Muscle of leg (tissue), 11 donors: ENCODE data around the gene ADNP2. TPM values are rescaled to one million over a fixed set of nuclear protein-coding genes. Genes with fewer than 3 reads are reported as not detected.
A peak's percentile ranks its signal among the peaks of the same experiment; 100 is the strongest.

ENCODE experiments used
- DNase-seq: peaks from one replicate; pipeline ENCODE4 v3.0.0; 2013
- H3K27ac ChIP-seq: one replicate; pipeline ENCODE4 v1.5.1; 2013; ENCODE audit warnings: mild to moderate bottlenecking, low read length, control low read depth
- H3K27me3 ChIP-seq: one replicate; pipeline ENCODE4 v1.6.1; 2013; ENCODE audit warnings: low read length; ENCODE audit not compliant: control insufficient read depth, insufficient read depth
- H3K36me3 ChIP-seq: one replicate; pipeline ENCODE4 v1.6.1; 2013; ENCODE audit warnings: low read length; ENCODE audit not compliant: control insufficient read depth, insufficient read depth
- H3K4me1 ChIP-seq: one replicate; pipeline ENCODE4 v1.6.1; 2013; ENCODE audit warnings: low read length; ENCODE audit not compliant: control insufficient read depth, insufficient read depth
- H3K4me3 ChIP-seq: one replicate; pipeline ENCODE4 v1.5.1; 2013; ENCODE audit warnings: low read length, control low read depth
- H3K9me3 ChIP-seq: replicated peaks from 2 replicates; pipeline ENCODE4 v1.6.1; 2013; ENCODE audit warnings: low read depth, low read length; ENCODE audit not compliant: control insufficient read depth
- WGBS: methylation state at CpG from one replicate; pipeline ENCODE4 v1.1.5; 2013; ENCODE audit warnings: missing lambda C conversion rate; ENCODE audit not compliant: insufficient coverage; 5-methylcytosine and 5-hydroxymethylcytosine counted together
- polyA plus RNA-seq, 8 donors: library from polyadenylated mRNA; unstranded; fragments of 120-200 nt; gene quantifications; one replicate each; pipeline versions ENCODE4 v1.2.1 to v1.2.3, GENCODE V29; 2013; ENCODE audit warnings: inconsistent platforms in 1 of 8, low replicate concordance in 1 of 8; ENCODE audit not compliant: insufficient read length in 8 of 8, insufficient read depth in 1 of 8
- total RNA-seq: library from RNA; stranded (reverse); fragments of 120-200 nt; gene quantifications from one replicate; pipeline ENCODE4 v1.2.4, GENCODE V29; 2013

The ADNP2 gene
- total and polyA plus RNA-seq, 9 donors: 7.7 to 12.9 (median 11.6) TPM

DNA sequence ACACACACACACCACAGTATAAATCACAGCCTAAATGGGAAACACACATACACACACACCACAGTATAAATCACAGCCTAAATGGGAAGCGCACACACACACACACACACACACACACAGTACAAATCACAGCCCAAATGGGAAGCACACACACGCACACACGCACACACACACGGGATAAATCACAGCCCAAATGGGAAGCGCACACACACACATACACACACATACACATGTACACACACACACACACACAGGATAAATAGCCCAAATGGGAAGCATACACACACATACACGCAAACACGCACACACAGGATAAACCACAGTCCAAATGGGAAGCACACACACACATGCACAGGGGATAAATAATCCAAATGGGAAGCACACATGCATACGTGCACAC, 68.1 kb downstream of the ADNP2 start:
- no peaks in the 10 kb centered on the region for H3K36me3 ChIP-seq
- H3K27ac ChIP-seq: no peak overlapping the region
- 88% methylated on average over 8 of the region's 8 CpGs for WGBS
- H3K27me3 ChIP-seq: no peaks in the 10 kb centered on the region
- H3K4me1 ChIP-seq: peaks cover 4% of the 10 kb centered on the region
- no peaks in the 10 kb centered on the region for H3K9me3 ChIP-seq
- no peak overlapping the region for H3K4me3 ChIP-seq
- no peak for DNase-seq

DNA sequence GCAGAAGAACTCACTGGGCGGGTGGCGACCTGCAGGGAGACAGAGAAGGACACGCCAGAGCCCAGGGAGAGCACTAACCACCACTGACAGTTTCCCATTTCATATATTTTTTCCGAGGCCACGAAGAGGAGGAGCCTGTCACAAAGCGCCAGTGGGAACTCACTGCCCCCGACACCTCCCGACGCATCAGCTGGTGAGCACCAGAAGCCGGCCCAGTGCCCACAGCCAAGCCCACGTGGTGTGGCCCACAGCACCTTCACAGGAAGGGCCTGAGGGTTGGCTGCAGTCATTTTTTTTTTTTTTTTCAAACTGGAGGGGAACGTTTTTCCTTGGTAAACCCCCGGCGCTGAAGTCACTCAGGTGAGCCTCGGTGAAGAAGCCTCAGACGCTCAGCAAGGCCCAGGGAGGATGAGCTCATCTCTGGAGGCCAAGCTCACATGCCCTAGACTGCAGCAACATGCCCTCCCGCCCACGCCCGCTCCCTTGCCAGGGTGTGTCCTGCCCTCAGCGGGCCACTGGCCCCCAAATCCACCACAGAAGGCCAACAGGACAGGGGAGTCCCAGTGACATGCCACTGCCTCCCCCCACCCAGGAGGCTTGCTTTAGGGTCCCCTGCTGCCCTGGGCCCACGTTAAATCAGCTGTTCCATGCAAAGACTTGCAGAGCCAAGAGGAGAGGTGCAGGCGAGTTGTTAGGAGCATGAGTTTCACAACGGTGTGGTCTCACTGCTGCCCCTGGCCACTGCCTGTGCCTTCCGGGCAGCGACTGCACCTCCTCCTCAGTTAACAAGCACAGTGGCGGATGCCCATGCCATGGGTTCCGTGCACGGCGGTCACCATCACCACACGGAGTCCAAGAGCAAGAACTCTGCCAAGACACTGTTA, 70.1 kb downstream of the ADNP2 start:
- H3K27ac ChIP-seq: no peak overlapping the region
- H3K4me3 ChIP-seq: no peak overlapping the region
- no peaks in the 10 kb centered on the region for H3K36me3 ChIP-seq
- H3K9me3 ChIP-seq: no peaks in the 10 kb centered on the region
- no peak for DNase-seq
- no peaks in the 10 kb centered on the region for H3K27me3 ChIP-seq
- WGBS: 89% methylated on average over 18 of the region's 30 CpGs
- H3K4me1 ChIP-seq: peaks cover 4% of the 10 kb centered on the region

DNA sequence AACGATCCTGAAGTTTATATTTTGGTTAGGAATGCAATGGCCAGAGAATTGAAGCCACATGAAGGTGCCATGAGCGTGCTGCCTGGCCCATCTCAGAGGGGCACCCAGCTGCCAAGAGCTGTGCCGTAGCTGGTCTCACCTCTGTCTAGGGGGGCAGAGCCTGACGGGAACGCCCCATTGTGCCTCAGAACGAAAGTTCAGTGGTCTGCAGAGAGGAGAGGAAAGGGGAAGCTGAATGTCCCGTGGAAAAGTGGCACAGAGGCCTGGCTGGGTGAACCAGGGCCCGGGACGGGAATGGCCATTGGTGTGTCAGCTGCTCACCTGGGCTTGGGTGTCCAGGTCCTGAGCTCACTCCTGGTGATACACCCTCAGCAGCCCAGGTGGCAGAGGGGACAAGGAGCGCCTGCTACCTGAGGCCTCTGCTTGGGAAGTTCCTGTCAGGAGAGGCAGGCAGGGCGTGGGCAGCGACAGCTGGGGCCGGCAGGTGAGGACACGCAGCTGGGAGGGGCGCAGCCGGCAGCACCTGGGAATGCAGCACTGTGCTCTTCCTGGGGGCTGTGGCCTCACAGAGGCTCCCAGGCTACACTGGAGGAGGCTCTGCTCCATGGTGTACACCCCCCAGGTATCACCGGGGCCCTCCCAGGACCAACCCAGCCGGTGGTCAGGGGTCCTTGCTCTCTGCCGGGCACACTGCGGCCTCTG, 70.9 kb downstream of the ADNP2 start:
- 85% methylated on average over 17 of the region's 20 CpGs for WGBS
- Histone ChIP-seq H3K4me3 (no peak overlapping the region), H3K36me3 (no peaks in the 10 kb centered on the region), H3K4me1 (peaks cover 4% of the 10 kb centered on the region), H3K9me3 (no peaks in the 10 kb centered on the region), H3K27ac (no peak overlapping the region), H3K27me3 (no peaks in the 10 kb centered on the region)
- DNase-seq: no peak

DNA sequence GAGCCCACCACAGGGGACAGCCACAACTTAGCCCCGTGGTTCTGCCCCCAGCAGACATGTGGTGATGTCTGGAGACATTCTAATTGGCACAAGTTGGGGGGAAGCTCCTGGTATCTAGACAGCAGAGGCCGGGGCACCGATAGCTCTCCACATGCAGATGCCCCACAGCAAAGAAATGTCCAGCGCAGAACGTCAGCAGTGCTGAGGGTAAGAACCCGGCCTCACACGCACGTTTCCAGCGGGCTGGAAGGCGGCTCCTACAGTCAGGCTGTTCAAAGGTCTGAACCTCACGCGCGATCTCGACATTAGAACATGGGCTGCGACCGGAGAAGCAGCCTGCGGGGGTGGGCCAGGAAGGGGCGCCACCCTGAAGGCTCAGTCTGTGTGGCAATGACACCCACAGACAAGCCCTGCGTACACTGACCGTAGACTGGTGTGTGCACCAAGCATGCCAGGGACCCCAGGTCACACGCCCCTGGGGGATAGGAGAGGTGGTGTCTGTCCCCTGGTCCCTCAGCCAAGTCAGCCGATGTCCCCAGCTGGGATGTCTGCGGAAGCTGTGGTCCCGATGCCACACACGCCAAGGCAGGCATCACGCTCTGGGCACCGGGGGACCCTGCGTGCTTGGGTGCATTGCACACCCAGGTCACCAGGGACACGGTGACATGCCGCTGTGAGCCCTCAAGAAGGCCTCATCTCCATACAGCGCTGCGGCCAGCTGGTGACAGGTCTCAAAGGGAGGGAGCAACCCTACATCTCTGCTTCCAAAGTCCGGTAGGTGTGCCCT, 71.9 kb downstream of the ADNP2 start:
- no peaks in the 10 kb centered on the region for H3K9me3 ChIP-seq
- DNase-seq: no peak
- H3K36me3 ChIP-seq: no peaks in the 10 kb centered on the region
- 93% methylated on average over 32 of the region's 33 CpGs for WGBS
- peaks cover 4% of the 10 kb centered on the region for H3K4me1 ChIP-seq
- H3K27me3 ChIP-seq: no peaks in the 10 kb centered on the region
- H3K27ac ChIP-seq: no peak overlapping the region
- H3K4me3 ChIP-seq: no peak overlapping the region

DNA sequence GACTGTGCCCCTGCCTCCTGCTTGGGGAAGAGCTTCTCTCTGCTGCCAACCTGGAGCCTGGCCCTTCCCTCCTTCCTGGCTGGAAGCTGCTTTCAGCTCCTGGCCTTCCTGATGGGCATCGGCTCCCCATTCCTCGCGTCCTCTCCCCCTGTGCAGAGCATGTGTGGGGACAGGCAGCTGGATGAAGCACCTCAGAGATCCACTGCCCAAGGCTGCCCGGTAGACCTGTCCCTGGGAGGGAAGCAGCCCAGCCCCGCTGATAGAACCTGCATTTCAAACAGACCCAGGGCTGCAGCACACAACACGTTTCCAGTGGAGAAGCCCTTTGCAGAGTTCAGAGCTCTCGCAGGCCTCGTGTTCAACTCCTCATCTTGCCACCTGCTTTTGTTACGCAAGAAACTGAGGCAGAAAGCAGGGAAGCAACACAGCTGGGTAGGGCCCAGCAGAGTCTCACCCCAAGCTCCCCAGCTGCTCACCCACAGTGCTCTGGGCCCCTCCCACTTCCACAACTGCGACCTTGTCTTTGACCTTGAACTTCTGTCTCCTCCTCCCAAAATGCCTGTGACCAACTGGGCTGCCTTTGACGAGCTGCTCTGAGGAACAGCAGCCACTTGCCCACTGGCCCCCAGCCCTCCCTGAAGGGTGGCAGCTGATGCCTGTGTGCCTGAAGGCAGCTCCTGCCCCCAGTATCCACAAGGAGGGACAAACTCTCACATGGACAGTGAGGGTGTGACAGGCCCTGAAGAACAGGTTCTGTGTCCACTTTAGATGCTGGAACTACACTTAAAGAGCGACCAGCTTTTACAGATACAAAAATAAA, 72.8 kb downstream of the ADNP2 start:
- H3K4me3 ChIP-seq: no peak overlapping the region
- no peaks in the 10 kb centered on the region for H3K27me3 ChIP-seq
- H3K36me3 ChIP-seq: no peaks in the 10 kb centered on the region
- H3K27ac ChIP-seq: no peak overlapping the region
- H3K4me1 ChIP-seq: peaks cover 4% of the 10 kb centered on the region
- DNase-seq: peak; percentile 23
- WGBS: 73% methylated on average over 11 of the region's 12 CpGs
- no peaks in the 10 kb centered on the region for H3K9me3 ChIP-seq

DNA sequence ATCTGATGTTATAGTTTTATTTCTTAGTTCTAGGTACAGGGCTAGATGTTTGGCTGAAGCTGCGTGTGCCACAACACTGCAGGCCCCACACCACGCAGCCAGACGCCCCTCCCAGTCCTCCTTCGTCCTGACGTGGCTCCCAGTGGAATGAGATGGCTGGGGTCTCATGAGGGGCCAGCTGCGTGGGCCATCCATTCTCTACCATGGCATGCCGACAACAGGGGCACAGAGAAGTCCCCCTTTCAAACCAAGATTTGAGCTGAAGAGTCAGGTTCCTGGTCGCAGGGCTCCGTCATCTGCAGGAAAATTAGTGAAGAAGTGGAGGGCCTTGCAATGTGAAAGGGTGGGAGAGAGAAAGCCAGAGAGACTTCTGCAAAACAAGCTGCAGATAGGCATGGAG, 73.8 kb downstream of the ADNP2 start:
- Histone ChIP-seq H3K36me3 (no peaks in the 10 kb centered on the region), H3K4me1 (peaks cover 4% of the 10 kb centered on the region), H3K9me3 (no peaks in the 10 kb centered on the region), H3K27ac (no peak overlapping the region), H3K4me3 (no peak overlapping the region), H3K27me3 (no peaks in the 10 kb centered on the region)
- DNase-seq: no peak
- whole genome bisulfite sequencing: 67% methylated on average over 1 of the region's 9 CpGs

DNA sequence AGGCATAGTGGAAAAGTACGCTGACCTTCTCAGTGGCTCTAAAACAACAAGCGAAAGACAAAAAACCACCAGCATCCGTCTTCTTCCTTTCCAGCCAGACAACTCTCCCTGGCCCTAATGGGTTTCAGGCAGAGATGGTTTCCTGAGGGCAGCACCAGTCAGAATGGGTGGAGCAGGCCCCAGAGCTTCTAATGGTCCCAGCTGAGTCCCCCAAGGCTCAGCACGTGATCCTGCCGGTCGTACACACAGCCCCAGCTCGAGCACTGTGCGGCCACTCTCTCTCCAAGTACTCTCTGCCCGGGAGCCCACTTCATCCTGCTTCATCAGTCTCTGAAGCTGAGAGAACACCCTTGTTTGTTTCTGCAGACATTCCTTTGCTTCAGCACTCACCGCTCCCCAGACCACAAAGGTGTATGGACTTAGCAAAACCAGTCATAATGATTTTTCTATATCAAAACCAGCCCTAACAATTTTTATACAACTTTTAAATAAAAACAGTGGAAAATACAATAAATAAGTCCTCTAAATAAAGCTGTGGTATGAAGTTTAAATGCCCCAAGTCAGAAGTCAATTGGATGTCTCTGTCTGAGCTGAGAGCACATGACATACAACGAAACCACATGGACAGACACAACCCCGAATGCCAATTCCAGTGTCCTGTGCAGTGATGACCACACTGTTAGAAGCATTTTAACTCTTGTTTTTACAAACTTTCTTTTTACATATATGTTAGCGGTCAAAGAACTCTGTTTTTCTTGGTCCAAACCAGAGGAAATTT, 74.4 kb downstream of the ADNP2 start:
- WGBS: 47% methylated on average over 9 of the region's 13 CpGs
- H3K27me3 ChIP-seq: no peaks in the 10 kb centered on the region
- peaks cover 4% of the 10 kb centered on the region for H3K4me1 ChIP-seq
- no peaks in the 10 kb centered on the region for H3K9me3 ChIP-seq
- no peak overlapping the region for H3K4me3 ChIP-seq
- H3K27ac ChIP-seq: no peak overlapping the region
- DNase-seq: no peak
- H3K36me3 ChIP-seq: no peaks in the 10 kb centered on the region

DNA sequence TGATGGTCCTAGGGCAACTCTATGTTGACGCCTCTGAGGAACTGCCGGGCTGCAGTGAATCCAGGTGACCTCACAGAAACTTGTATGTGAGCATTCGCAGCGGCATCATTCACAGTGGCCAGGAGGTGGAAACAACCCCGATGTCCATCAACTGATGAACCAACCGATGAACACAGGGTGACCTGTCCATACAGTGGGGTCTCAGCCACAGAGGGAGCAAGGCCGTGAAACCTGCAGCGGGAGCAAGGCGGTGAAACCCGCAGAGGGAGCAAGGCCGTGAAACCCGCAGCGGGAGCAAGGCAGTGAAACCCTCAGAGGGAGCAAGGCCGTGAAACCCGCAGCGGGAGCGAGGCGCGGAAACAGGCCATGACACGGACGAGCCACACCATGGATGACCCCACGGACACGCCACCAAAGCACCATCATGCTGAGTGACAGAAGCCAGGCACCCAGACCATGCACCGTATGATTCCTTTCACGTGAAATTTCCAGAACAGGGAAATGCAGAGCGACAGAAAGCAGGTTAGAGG, 75.2 kb downstream of the ADNP2 start:
- Histone ChIP-seq H3K36me3 (no peaks in the 10 kb centered on the region), H3K9me3 (no peaks in the 10 kb centered on the region), H3K27ac (no peak overlapping the region), H3K4me1 (peaks cover 4% of the 10 kb centered on the region), H3K4me3 (no peak overlapping the region), H3K27me3 (no peaks in the 10 kb centered on the region)
- no peak for DNase-seq
- 89% methylated on average over 25 of the region's 26 CpGs for WGBS

DNA sequence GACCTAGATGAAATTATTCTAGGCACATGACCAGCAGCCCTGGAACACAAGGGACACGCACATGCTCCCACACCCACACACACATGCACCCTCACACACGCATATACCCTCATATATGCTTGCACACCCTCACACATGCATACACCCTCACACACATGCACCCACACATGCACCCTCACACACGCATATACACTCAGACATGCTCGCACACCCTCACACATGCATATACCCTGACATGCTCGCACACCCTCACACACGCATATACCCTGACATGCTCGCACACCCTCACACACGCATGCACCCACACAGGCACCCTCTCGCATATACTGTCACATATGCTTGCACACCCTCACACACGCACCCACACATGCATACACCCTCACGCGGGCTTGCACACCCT, 76.5 kb downstream of the ADNP2 start:
- Histone ChIP-seq H3K27me3 (no peaks in the 10 kb centered on the region), H3K4me3 (no peak overlapping the region), H3K27ac (no peak overlapping the region), H3K36me3 (no peaks in the 10 kb centered on the region), H3K4me1 (peaks cover 4% of the 10 kb centered on the region), H3K9me3 (no peaks in the 10 kb centered on the region)
- DNase-seq: no peak
- WGBS: 98% methylated on average over 12 of the region's 12 CpGs
